IPS-18a (cell line): ENCODE measurements around the gene EXTL1.

Experiments used
- H3K27ac ChIP-seq: one replicate; pipeline ENCODE4 v1.5.1; 2013; ENCODE audit warnings: low read length
- H3K27me3 ChIP-seq: one replicate; pipeline ENCODE4 v1.6.1; 2013; ENCODE audit warnings: mild to moderate bottlenecking, low read length; ENCODE audit not compliant: control insufficient read depth, insufficient read depth
- H3K36me3 ChIP-seq: one replicate; pipeline ENCODE4 v1.6.1; 2013; ENCODE audit warnings: low read depth, low read length; ENCODE audit not compliant: control insufficient read depth
- H3K4me1 ChIP-seq: one replicate; pipeline ENCODE4 v1.6.1; 2013; ENCODE audit warnings: low read depth, low read length; ENCODE audit not compliant: control insufficient read depth
- H3K4me3 ChIP-seq: one replicate; pipeline ENCODE4 v1.5.1; 2013; ENCODE audit warnings: low read length
- H3K9ac ChIP-seq: one replicate; pipeline ENCODE4 v1.6.1; 2013; ENCODE audit warnings: mild to moderate bottlenecking, low read length, moderate library complexity
- H3K9me3 ChIP-seq: one replicate; pipeline ENCODE4 v1.6.1; 2013; ENCODE audit warnings: low read depth, low read length; ENCODE audit not compliant: control insufficient read depth

EXTL1 gene

GRCh38 chr1:26029054-26029863, 7.7 kb downstream of the EXTL1 start:
- no peaks in the 10 kb centered on the region for H3K36me3 ChIP-seq
- no peak overlapping the region for H3K27ac ChIP-seq
- no peak overlapping the region for H3K9ac ChIP-seq
- H3K4me3 ChIP-seq = no peak overlapping the region
- H3K9me3 ChIP-seq = no peaks in the 10 kb centered on the region
- H3K27me3 ChIP-seq = peaks cover 12% of the 10 kb centered on the region
- no peaks in the 10 kb centered on the region for H3K4me1 ChIP-seq

- no peaks in the 10 kb centered on the region for H3K36me3 ChIP-seq
- peaks cover 20% of the 10 kb centered on the region for H3K27me3 ChIP-seq
- H3K9ac ChIP-seq = no peak overlapping the region
- no peaks in the 10 kb centered on the region for H3K9me3 ChIP-seq
- H3K27ac ChIP-seq = no peak overlapping the region
- no peaks in the 10 kb centered on the region for H3K4me1 ChIP-seq
- H3K4me3 ChIP-seq = no peak overlapping the region
Measured at GRCh38 chr1:26029864-26030481, 8.4 kb downstream of the EXTL1 start.

- Histone ChIP-seq H3K9me3 (no peaks in the 10 kb centered on the region), H3K36me3 (no peaks in the 10 kb centered on the region), H3K4me3 (no peak overlapping the region), H3K27ac (no peak overlapping the region), H3K27me3 (peaks cover 22% of the 10 kb centered on the region), H3K9ac (no peak overlapping the region), H3K4me1 (no peaks in the 10 kb centered on the region)
Measured at GRCh38 chr1:26031196-26031595, 9.6 kb downstream of the EXTL1 start.

GRCh38 chr1:26031611-26032220, 10.1 kb downstream of the EXTL1 start:
- H3K9ac ChIP-seq = no peak overlapping the region

GRCh38 chr1:26032656-26033357, 11.2 kb downstream of the EXTL1 start:
- peaks cover 30% of the 10 kb centered on the region for H3K27me3 ChIP-seq
- H3K36me3 ChIP-seq = no peaks in the 10 kb centered on the region
- no peak overlapping the region for H3K4me3 ChIP-seq
- no peak overlapping the region for H3K27ac ChIP-seq
- H3K4me1 ChIP-seq = no peaks in the 10 kb centered on the region
- H3K9ac ChIP-seq = no peak overlapping the region
- no peaks in the 10 kb centered on the region for H3K9me3 ChIP-seq

More at GRCh38 chr1:26031611-26032220, 10.1 kb downstream of the EXTL1 start:
- Histone ChIP-seq H3K4me1 (no peaks in the 10 kb centered on the region), H3K4me3 (no peak overlapping the region), H3K27ac (no peak overlapping the region), H3K36me3 (no peaks in the 10 kb centered on the region), H3K27me3 (peaks cover 27% of the 10 kb centered on the region), H3K9me3 (no peaks in the 10 kb centered on the region)

GRCh38 chr1:26034504-26035202, 13.1 kb downstream of the EXTL1 start:
- H3K9me3 ChIP-seq = no peaks in the 10 kb centered on the region
- no peaks in the 10 kb centered on the region for H3K4me1 ChIP-seq
- no peak overlapping the region for H3K27ac ChIP-seq
- H3K27me3 ChIP-seq = peaks cover 30% of the 10 kb centered on the region
- H3K36me3 ChIP-seq = no peaks in the 10 kb centered on the region
- peak overlapping the region; percentile 78 for H3K4me3 ChIP-seq
- peak overlapping the region; percentile 17 for H3K9ac ChIP-seq

GRCh38 chr1:26035203-26035958, 13.8 kb downstream of the EXTL1 start:
- Histone ChIP-seq H3K4me1 (no peaks in the 10 kb centered on the region), H3K9ac (peak overlapping the region; percentile 17), H3K36me3 (no peaks in the 10 kb centered on the region)

GRCh38 chr1:26035959-26036755, 14.6 kb downstream of the EXTL1 start:
- peak overlapping the region; percentile 78 for H3K4me3 ChIP-seq
- H3K27me3 ChIP-seq = peaks cover 30% of the 10 kb centered on the region
- H3K9ac ChIP-seq = no peak overlapping the region
- H3K4me1 ChIP-seq = no peaks in the 10 kb centered on the region
- H3K9me3 ChIP-seq = no peaks in the 10 kb centered on the region
- H3K36me3 ChIP-seq = no peaks in the 10 kb centered on the region
- no peak overlapping the region for H3K27ac ChIP-seq

More at GRCh38 chr1:26035203-26035958, 13.8 kb downstream of the EXTL1 start:
- Histone ChIP-seq H3K9me3 (no peaks in the 10 kb centered on the region), H3K27me3 (peaks cover 30% of the 10 kb centered on the region), H3K4me3 (peak overlapping the region; percentile 78), H3K27ac (no peak overlapping the region)

- Histone ChIP-seq H3K9me3 (no peaks in the 10 kb centered on the region), H3K27me3 (peaks cover 30% of the 10 kb centered on the region), H3K9ac (no peak overlapping the region), H3K27ac (no peak overlapping the region), H3K4me1 (no peaks in the 10 kb centered on the region), H3K36me3 (no peaks in the 10 kb centered on the region), H3K4me3 (no peak overlapping the region)
Measured at GRCh38 chr1:26036756-26037281, 15.2 kb downstream of the EXTL1 start.

- no peak overlapping the region for H3K27ac ChIP-seq
Measured at GRCh38 chr1:26037904-26038303, 16.3 kb downstream of the EXTL1 start.

More at GRCh38 chr1:26037904-26038303, 16.3 kb downstream of the EXTL1 start:
- Histone ChIP-seq H3K4me1 (no peaks in the 10 kb centered on the region), H3K27me3 (peaks cover 40% of the 10 kb centered on the region), H3K36me3 (no peaks in the 10 kb centered on the region), H3K9ac (no peak overlapping the region), H3K4me3 (no peak overlapping the region), H3K9me3 (no peaks in the 10 kb centered on the region)
